GM21423 (cell line): ENCODE measurements around the gene FILIP1.
"Not testable (repeated sequence)": the region's sequence is repeated elsewhere in the genome, so short reads cannot be mapped to it uniquely, and the experiment has no call there.

Source experiments
- ATAC-seq: cut with Tn5 transposase; IDR thresholded peaks from one replicate; pipeline ENCODE4 v1.9.1; 2021; ENCODE audit warnings: mild to moderate bottlenecking, moderate library complexity; ENCODE audit not compliant: unreplicated experiment

FILIP1 gene

DNA sequence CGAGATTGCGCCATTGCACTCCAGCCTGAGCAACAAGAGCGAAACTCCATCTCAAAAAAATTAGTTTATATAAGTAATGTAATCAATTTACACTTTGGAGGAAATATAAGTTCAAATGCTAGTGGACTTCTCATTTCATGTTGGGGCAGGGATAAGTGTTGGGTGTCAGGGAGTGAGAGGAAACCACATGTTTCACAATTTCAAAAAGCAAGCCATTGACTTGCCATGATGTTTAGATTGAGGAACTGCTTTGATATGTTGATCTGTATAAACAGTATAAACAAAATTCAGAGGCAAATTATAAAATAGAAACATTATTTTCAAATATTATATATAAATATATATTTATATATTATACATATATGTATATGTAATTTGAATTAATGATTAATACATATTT lies 42.7 kb downstream of the FILIP1 start:
- no peak for ATAC-seq

DNA sequence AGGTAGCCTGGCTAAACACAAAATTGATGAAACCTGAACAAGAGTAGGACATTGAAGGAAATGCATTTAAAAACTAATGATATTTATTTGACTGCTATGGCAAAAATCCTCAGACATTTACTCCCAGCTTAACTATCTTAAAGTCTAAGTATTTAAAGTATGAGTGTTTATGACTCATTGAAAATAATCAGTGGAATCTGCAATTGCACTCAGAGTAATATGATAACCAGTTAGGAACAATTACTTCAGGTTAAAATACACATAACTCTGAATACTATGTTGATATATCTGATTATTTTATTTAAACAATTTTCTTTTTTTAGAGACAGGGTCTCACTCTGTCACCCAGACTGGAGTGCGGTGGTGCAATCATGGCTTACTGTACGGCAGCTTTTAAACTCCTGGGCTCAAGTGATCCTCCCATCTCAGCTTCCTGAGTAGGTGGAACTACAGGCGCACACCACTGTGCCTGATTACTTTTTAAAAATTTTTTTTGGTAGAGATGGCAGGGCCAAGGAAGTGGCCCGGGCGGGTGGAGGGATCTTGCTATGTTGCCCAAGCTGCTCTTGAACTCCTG lies 43.9 kb downstream of the FILIP1 start:
- no peak for ATAC-seq

DNA sequence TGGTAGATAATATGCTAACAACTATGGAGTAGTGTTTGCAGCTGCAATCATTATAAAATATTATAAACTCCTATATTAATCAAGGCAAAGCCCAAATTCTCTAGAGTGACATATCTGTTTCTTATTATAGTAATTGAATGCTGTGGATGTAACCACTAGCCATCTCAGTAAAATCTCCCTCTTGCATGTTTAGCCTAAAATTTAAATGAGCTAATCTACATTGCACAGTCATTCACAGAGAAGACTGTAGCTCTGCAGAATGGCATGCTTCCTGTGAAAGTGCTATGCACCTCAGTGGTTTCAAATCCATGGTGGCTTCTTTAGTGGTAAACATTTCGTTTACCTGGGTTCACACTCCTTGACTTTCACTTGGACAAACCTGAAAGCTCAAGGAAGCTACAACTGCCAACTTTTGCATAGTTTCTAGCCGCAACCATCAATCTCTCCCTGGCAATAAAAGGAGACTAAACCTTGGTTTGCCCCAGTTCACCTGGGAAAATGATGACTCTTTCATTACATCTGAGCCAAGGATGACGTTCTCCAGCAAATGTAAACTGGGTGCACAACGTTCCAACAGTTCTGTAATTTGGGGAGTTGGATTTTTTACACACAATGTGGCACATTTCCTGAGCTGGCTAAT lies 47.2 kb downstream of the FILIP1 start:
- no peak for ATAC-seq

DNA sequence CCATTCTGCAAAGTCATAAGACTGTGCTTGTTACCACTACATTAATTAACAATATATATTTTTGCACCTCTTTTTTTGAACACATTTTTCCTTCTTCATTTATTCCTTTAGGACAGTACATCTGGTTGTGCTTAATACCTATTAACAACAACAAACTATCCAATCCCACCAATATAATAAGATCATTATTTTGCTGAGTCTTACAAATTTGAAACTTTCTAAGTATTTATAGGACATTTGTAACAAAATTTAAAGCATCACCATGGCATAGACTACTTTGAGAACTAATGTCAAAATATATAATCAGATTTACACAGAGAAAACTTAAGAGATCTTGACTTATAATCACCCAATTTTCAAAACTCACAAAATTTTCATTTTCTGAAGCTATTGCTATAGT lies 47.9 kb downstream of the FILIP1 start:
- no peak for ATAC-seq

DNA sequence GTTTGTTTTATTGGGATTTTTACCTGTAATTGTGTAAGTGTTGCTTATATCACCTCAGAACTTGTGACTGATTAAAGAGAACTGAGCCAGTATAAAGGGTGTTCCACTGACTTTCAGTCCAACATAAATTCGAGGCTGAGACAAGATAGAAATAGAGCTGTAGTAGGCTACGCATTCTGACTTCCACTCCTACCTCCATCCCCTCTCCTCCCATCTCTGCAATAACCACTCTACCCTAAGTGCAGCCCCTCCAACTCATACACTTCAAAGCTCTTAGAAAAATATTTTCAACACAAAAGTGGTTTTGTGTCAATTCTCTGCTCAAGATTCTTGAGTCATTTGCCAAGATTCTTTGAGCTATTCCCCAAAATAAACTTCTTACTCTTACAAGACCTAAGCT lies 48.7 kb downstream of the FILIP1 start:
- ATAC-seq: no peak

DNA sequence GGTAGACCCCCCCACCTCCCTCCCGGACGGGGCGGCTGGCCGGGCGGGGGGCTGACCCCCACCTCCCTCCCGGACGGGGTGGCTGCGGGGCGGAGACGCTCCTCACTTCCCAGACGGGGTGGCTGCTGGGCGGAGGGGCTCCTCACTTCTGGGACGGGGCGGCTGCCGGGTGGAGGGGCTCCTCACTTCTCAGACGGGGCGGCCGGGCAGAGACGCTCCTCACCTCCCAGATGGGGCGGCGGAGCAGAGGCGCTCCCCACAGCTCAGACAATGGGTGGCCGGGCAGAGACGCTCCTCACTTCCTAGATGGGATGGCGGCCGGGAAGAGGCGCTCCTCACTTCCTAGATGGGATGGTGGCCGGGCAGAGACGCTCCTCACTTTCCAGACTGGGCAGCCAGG lies 51.7 kb downstream of the FILIP1 start:
- ATAC-seq: not testable (repeated sequence)

DNA sequence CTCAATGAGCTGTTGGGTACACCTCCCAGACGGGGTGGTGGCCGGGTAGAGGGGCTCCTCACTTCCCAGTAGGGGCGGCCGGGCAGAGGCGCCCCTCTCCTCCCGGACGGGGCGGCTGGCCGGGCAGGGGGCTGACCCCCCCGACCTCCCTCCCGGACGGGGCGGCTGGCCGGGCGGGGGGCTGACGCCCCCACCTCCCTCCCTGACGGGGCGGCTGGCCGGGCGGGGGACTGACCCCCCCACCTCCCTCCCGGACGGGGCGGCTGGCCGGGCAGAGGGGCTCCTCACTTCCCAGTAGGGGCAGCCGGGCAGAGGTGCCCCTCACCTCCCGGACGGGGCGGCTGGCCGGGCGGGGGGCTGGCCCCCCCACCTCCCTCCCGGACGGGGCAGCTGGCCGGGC lies 52.1 kb downstream of the FILIP1 start:
- not testable (repeated sequence) for ATAC-seq

DNA sequence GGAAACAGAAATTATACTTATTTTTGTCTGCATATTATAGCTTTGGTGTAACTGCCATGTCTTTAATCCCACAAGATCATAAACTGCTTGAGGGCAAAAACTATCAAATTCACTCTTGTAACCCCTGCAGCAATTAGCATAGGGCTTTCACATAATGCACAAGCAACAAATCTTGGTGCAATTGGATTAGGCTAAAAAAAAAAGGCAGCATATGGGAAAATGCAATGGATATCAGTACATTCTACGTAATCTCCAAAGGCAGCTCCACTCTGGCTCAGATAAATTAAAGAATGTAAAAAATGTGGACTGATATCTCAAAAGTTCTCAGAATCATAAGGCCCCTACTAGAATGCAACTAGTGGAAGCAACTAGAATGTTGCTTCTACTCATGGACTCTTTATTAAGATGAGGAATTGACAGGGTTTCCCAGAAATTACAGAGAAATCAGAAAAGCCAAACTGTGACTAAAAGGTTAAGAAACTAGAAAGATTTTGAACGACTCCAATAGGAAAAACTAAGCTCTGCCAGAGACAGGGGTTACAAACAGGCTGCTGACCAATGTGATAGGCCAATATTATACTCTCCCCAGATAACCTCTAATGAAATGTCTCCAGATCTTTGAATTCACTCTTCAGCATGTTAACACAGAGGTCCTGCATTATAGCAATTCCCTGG lies 55.0 kb downstream of the FILIP1 start:
- no peak for ATAC-seq

DNA sequence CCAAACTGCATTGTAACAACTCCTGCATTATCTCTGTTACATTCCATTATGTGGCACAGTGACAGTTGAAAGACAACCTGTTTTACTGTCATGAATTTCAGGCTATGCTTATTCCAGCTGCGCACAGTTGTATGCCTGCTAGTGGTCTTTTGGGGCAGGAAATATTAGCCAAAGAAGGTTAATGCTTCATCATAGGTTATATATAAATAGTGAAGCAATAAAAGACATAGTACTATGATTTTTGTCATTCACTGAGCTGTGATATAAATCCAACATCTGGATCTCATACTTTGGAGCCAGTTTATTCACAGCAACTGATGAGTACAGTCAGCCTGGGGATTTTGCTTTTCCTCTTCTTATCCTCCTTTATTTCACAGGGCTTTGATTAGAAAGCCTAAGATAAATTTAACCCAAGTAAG lies 55.6 kb downstream of the FILIP1 start:
- ATAC-seq: no peak

DNA sequence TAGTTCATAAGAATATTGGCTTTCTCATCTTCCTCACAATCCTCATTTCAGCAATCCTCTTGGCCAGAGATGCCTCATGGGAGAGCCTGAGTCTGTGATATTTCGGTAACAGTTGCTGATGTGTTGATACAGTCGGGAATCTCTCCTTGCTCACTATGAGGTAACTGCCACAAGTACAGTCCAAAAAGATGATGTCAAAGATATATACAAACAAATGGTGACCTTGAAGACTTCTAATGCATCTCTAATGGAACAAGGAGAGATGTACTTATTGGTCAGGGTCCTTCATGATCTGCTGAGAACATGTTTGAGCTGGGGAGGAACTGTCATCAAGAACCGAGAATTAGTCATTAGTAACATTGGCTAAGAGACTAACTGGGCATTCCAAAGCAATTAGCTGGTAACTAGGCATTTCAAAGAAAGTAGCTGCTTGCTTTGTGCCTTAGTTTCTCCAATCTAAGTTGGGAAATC lies 56.1 kb downstream of the FILIP1 start:
- ATAC-seq: no peak

DNA sequence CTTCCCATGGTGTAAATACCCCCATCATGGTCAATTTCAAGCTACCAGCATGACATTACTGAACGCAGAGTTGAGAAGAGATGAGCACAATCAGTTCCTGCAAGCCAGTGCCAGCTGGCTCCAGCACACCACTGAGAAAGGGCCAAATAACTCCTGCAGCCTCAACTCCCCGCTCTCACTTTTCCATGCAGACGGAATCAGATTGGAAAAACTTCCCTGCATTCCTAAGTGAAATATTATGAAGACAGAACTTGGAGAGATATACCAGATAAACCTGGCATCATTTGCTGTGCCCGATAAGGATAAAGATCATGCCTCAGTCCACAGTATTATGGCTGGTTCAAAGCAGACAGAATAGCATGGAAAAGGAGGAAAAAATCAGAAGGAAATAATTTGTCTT lies 56.7 kb downstream of the FILIP1 start:
- no peak for ATAC-seq

DNA sequence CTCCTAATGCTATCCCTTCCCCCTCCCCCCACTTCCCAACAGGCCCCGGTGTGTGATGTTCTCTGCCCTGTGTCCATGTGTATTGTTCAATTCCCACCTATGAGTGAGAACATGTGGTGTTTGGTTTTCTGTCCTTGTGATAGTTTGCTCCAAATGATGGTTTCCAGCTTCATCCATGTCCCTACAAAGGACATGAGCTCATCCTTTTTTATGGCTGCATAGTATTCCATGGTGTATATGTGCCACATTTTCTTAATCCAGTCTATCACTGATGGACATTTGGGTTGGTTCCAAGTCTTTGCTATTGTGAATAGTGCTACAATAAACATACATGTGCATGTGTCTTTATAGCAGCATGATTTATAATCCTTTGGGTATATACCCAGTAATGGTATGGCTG lies 60.8 kb downstream of the FILIP1 start:
- not testable (repeated sequence) for ATAC-seq

DNA sequence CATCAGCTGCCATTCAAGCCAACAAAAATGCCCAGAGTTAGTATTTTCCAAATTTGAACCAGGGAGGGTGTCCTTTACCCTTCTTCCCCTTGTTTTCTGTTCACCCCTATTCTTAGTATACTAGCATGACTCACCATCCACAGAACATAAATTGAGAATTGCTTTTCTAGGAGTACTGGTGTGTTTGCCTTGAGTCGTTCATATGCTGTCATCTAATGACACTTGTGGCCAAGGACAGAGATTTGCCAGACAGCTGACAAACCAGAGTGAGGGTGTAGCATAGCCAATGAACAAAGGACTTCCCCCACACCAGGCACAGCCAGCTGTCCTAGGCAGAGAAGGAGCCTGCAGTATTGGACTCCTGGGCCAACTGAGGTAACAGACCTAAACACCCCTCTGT lies 62.2 kb downstream of the FILIP1 start:
- ATAC-seq: no peak

DNA sequence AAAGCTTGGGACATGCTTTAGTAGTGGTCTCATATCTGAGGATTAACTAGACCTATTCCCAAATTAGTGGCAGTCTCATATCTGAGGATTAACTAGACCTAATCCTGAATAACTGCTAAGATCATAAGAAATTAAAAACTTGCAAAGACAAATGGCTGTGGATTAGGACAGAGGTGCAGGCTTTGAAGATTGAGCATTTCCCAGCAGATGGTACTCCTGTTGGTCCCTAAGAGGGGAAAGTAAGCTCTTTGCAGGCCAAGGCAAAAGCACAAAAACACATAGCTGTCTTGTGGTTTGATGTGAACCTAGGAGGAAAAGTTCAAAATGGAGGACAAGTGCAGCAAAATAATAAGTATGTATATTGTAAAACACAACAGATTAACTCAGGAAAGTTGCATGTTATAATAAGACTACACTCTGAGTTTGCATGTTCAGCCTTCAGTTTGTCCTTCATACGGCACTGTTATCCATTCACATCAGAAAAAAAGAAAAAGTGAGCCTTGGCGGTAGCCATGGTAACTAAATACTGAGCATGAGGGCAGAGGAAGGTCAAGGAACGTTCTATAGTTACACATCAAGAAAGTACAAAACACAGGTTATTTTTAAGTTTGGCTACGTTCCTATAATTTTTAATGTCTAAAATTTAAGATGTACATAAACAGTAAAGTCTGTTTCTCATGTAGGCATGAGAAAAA lies 62.8 kb downstream of the FILIP1 start:
- no peak for ATAC-seq

DNA sequence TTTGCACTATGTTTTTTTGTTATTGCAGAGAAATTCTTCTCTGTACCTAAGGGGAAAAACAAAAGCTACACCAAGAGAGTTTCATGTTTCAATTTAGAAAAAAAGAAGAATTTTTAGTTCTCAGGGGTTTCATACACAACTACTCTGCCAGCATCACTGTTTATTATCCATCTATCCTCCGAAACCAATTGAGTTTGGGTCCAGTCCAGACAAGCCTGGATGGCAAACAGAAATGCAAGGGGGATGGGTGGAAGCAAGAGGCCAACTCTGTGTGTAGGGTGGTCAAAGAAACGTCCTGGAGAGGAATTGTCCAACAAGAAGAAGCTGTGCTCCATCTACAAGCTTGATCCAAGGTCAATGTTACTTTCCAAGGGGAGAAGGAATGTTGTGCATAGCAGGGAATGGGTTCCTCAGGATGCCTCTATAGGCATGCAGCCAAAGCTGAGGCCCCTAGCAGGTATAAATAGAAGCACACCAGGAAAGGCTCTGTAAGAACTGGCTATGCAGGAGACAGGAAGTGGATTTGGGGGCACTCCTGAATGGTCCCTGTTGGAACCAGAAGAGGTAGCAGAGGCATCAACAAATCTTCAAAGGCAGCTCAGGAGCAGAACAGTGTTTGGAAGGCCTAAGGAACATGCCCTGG lies 64.4 kb downstream of the FILIP1 start:
- ATAC-seq: no peak

DNA sequence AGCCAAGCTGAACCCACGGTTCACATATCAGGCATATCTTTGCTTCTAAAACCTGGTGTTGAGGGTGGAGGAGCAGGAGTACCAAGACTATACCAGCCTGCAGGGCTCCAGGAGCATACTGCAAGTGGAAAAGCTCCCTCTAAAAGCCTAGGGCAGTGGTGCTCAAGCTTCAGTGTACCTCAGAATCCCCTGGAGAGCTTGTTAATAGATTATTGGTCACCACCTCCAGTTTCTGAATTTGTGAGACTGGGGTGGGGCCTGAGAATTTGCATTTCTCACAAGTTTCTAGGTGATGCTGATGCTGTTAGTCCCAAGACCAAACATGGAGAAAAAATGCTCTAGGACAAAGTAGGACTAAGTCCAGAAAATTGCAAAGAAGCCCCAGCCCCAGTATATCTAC lies 65.4 kb downstream of the FILIP1 start:
- ATAC-seq: no peak

DNA sequence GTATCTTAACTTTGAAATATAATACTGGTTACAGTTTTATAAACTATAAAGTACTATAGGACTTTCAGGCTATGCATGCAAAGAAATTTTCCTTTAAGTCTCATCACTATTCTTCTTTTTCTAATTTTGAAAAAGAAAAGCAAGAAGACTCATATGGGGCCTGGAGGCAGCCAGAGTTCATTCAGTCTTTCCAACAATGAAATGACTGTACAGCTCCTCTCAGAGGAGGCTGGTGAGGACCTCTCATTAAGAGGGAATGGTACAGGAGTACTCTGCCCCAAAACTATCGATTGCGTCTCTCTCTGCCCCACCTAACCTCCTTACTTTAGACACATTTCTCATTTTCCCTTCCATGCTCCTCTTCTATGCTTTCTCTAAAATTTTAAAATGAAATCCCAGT lies 66.3 kb downstream of the FILIP1 start:
- ATAC-seq: no peak

DNA sequence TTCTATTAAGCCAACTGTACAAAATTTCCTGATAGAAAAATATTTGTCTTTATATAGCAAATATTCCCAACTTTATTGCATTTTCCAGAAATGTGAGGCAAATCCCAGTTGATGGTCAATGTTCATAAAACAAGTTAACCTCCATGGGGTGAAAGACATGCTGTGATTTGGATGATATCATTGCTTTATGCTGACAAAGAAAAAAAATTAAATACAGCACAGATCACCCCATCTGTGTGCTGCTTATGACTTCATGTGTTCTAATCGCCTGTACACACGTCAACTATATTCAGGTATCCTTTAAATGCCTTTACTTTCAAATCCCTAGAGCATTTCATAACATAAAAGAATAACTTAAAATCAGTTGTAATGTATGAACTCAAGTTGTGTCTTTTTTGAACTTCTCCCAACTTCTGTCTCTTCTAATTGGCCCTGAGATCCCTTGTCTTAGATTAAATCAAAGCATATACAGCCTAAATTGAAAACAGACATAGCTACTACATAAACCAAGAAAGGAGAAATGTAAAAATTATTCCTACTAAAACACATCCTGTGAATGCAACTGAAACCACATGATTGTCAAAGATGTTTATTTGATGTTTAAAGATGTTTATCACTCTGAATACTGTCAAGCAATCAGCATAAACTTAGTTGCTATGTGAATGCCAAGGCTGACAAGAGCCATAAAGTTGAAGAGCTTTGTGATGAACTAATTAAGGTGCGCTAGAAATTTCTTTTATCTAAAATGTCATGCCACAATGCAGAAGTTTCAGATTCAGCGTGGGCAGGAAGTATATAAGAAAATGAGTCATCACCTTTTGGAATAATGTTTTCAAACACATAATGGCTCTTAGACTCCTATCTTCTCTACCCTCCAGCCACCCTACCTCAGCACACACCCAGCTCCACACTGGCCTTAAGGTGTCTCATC lies 68.7 kb downstream of the FILIP1 start:
- ATAC-seq: no peak

DNA sequence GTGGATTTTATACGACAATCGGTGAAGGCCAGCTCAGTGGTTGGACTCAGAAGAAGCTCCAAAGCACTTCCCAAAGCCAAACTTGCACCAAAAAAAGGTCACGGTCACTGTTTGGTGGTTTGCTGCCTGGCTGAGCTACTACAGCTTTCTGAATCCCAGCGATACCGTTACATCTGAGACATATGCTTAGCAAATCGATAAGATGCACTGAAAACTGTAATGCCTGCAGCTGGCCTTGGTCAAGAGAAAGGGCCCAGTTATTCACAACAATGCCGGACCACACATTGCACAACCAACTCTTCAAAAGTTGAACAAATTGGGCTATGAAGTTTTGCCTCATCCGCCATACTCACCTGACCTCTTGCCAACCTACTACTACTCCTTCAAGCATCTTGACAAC lies 70.2 kb downstream of the FILIP1 start:
- no peak for ATAC-seq

DNA sequence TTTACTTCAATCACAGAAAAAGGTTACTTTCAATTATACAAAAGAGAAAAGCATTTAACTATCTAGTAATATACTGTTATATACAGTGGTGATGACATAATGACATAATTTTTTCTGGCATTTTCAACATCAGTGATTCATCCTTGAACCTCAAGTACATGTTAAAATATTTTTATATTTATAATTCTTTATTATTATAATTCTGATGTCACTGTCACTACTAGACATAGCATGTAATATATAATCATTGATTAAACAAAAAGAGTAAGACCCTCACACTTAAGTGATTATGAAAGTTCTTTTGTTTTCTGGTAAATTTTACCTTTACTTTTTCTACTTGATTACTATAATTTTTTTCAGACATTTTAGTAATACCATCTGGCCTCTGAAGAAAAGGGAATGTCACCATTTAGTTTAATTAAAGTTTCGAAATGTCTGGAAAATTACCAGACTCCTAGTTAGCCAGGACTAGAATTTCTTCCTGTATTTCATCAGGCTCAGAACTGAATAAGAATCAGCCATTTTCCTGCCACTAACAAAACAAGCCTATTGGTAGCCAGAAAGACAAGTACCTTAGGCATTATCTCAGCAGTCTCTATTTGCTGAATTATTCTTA lies 71.5 kb downstream of the FILIP1 start:
- no peak for ATAC-seq
